Esophagus (tissue), 2 donors: Measurements from ENCODE around the gene CTBP2. TPM values are rescaled to one million over a fixed set of nuclear protein-coding genes. Genes with fewer than 3 reads are reported as not detected.

Source experiments
- H3K27ac ChIP-seq, 2 donors: one replicate each; pipeline ENCODE4 v1.5.1; 2013; ENCODE audit warnings: low read depth in 2 of 2, mild to moderate bottlenecking in 2 of 2, inconsistent platforms in 1 of 2, low read length in 1 of 2, moderate library complexity in 1 of 2
- H3K27me3 ChIP-seq, 2 donors: one replicate each; pipeline ENCODE4 v1.6.1; 2013; ENCODE audit warnings: low read length in 2 of 2, control low read depth in 1 of 2, mild to moderate bottlenecking in 1 of 2; ENCODE audit not compliant: insufficient read depth in 2 of 2, control insufficient read depth in 1 of 2
- H3K36me3 ChIP-seq, 2 donors: one replicate each; pipeline ENCODE4 v1.6.1; 2013; ENCODE audit warnings: low read length in 1 of 2; ENCODE audit not compliant: control insufficient read depth in 2 of 2, insufficient read depth in 2 of 2
- H3K4me1 ChIP-seq, 2 donors: one replicate each; pipeline ENCODE4 v1.6.1; 2013; ENCODE audit warnings: low read length in 1 of 2; ENCODE audit not compliant: control insufficient read depth in 2 of 2, insufficient read depth in 2 of 2
- H3K4me3 ChIP-seq, 2 donors: one replicate each; pipeline ENCODE4 v1.5.1; 2013; ENCODE audit warnings: low read length in 2 of 2, mild to moderate bottlenecking in 2 of 2, low read depth in 1 of 2, moderate library complexity in 1 of 2
- H3K9me3 ChIP-seq, 2 donors: one replicate each; pipeline ENCODE4 v1.6.1; 2013; ENCODE audit warnings: mild to moderate bottlenecking in 2 of 2, low read depth in 1 of 2, low read length in 1 of 2, moderate library complexity in 1 of 2; ENCODE audit not compliant: control insufficient read depth in 2 of 2, insufficient read depth in 1 of 2
- WGBS, 2 donors: extraction: QIAGEN DNeasy Blood & Tissue Kit; methylation state at CpG; one replicate each; pipeline ENCODE4 v1.1.7; 2013; 5-methylcytosine and 5-hydroxymethylcytosine counted together
- polyA plus RNA-seq, 2 donors: library from polyadenylated mRNA; stranded (reverse); fragments of 200-250 nt; gene quantifications; one replicate each; pipeline ENCODE4 v1.2.3, GENCODE V29; 2013
- donor health status: healthy with polysubstance abuse.
- donor health status: Bipolar disorder and iron deficiency.

The CTBP2 gene
- polyA plus RNA-seq, 2 donors, result 15.4 to 33.3 TPM

- Histone ChIP-seq H3K36me3 (peaks cover 0 to 21% of the 10 kb centered on the region in 2 donors), H3K4me1 (peaks cover 3 to 20% of the 10 kb centered on the region in 2 donors), H3K27ac (no peak overlapping the region), H3K9me3 (no peaks in the 10 kb centered on the region), H3K4me3 (no peak overlapping the region), H3K27me3 (no peaks in the 10 kb centered on the region)
- 78 to 79% methylated on average over 19 of the region's 19 CpGs for WGBS, 2 donors
Observed at GRCh38 chr10:125006921-125007426, 153.4 kb downstream of the CTBP2 start.

- peaks cover 3 to 23% of the 10 kb centered on the region in 2 donors for H3K4me1 ChIP-seq
- H3K4me3 ChIP-seq, result no peak overlapping the region
- no peaks in the 10 kb centered on the region for H3K27me3 ChIP-seq
- peaks cover 0 to 25% of the 10 kb centered on the region in 2 donors for H3K36me3 ChIP-seq
- H3K27ac ChIP-seq, result no peak overlapping the region
- 88% methylated on average over 9 of the region's 9 CpGs for WGBS, 2 donors
- H3K9me3 ChIP-seq, result no peaks in the 10 kb centered on the region
Observed at GRCh38 chr10:125006188-125006680, 154.1 kb downstream of the CTBP2 start.

- H3K4me1 ChIP-seq, result peaks cover 3 to 24% of the 10 kb centered on the region in 2 donors
- no peak overlapping the region for H3K4me3 ChIP-seq
- no peak overlapping the region for H3K27ac ChIP-seq
- H3K36me3 ChIP-seq, result peaks cover 0 to 31% of the 10 kb centered on the region in 2 donors
- no peaks in the 10 kb centered on the region for H3K27me3 ChIP-seq
- 91 to 93% methylated on average over 36 of the region's 36 CpGs for WGBS, 2 donors
- H3K9me3 ChIP-seq, result no peaks in the 10 kb centered on the region
Observed at GRCh38 chr10:125005312-125006187, 154.8 kb downstream of the CTBP2 start.

DNA sequence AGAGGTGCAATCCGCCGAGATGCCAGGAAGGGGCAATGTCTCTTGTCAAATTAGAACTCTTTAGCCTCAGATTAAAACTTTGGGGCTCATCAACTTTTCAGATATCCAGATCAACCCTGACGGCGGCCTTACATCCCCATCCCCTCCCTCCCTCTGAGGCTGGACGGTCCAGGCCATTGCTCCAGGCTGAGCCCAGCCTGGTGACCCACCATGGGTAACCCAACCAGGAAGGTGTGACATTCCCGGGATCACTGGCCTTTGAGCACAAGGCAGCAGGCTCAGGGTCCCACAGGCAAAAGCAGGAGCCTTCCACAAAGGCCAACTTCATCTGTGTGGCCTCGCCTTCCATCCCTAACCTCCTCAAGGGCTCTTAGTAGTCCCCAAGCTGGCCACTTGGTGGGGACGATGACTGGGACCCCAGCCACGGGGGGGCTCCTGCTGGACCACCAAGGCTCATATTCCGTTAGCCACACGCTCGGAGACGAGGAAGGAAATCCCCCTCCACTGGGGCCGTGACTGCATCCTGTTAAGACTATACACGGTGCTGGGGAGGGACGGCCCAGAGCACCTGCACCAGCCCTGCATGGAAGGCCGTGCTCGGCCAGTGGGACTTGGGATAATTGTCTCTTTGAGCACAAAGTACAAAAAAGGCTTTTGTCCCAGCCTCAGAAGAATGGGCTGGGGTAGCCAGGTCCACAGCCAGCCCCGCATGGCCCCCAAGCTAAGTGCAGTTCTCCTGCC, 155.6 kb downstream of the CTBP2 start:
- H3K4me1 ChIP-seq, result peaks cover 3 to 28% of the 10 kb centered on the region in 2 donors

DNA sequence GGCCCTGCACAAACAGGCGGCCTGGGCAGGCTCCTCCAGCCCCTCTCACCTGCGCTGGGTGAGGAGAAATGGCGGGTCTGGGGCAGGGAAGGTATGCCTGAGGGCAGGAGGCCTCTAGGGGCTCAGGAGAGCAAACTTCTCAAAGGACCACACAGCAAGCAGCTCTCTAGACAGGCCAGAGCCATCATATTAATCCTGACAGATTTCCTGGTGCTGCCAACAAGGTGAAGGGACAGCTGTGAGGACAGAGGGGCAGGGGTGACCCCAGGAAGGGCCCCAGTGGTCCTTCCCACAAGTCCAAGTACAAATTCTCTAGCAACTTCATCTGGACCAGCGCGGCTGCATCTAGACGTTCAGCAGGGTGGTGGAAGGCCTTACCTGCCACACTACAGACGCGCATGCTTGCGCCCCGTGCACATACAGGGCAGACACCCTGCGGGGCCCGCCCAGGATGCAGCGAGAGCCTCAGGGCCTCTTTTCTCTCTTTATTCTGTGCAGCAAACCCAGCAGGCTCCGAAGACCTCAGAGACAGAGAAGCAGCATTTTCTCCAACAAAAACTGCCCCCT, 156.4 kb downstream of the CTBP2 start:
- H3K4me3 ChIP-seq, result no peak overlapping the region
- no peaks in the 10 kb centered on the region for H3K27me3 ChIP-seq
- H3K36me3 ChIP-seq, result peaks cover 0 to 40% of the 10 kb centered on the region in 2 donors
- WGBS, 2 donors, result 89 to 90% methylated on average over 14 of the region's 14 CpGs
- H3K4me1 ChIP-seq, result peaks cover 3 to 24% of the 10 kb centered on the region in 2 donors
- no peaks in the 10 kb centered on the region for H3K9me3 ChIP-seq
- H3K27ac ChIP-seq, result no peak overlapping the region

More for the DNA sequence above, 155.6 kb downstream of the CTBP2 start:
- Histone ChIP-seq H3K4me3 (no peak overlapping the region), H3K27me3 (no peaks in the 10 kb centered on the region), H3K9me3 (no peaks in the 10 kb centered on the region), H3K27ac (no peak overlapping the region), H3K36me3 (peaks cover 0 to 39% of the 10 kb centered on the region in 2 donors)
- 87 to 90% methylated on average over 19 of the region's 19 CpGs for WGBS, 2 donors

DNA sequence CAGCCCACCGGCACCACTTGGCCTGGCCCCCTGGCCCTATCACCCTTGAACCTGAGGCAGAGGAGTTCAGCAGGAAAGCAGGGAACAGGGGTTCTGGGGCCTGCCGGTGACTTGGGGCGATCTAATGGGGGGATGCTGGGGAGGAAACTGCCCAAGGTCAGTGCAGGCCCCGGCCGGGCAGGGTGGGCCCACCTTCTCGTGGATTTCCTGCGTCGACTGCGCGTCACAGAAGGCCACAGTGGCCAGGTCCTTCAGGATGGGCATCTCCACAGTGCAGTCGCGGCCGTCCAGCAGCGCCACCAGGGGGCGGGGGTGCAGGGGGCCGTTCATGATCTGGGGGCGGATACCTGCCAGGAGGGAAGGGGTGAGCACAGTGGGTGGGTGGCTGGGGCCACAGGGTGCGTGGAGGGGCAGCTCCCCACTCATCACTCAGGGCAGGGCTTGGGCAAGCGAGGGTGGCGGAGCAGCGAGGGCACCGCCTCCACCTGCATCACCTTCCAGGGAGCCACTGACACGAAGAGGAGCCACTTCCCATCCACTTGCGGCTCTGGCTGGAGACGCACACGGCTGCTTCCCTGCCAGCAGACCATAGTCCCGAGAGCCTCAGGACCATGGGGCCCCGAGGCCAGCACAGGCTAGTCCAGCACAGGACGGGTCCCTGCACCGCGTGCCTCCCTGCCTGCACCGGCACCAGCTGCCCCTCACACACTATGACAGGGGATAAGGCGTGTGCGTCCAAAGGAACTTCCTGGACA, 157.0 kb downstream of the CTBP2 start:
- no peaks in the 10 kb centered on the region for H3K9me3 ChIP-seq
- WGBS, 2 donors, result 89 to 93% methylated on average over 34 of the region's 34 CpGs
- peaks cover 0 to 45% of the 10 kb centered on the region in 2 donors for H3K36me3 ChIP-seq
- H3K4me1 ChIP-seq, result peaks cover 2 to 22% of the 10 kb centered on the region in 2 donors
- no peaks in the 10 kb centered on the region for H3K27me3 ChIP-seq
- no peak overlapping the region for H3K27ac ChIP-seq
- H3K4me3 ChIP-seq, result no peak overlapping the region

DNA sequence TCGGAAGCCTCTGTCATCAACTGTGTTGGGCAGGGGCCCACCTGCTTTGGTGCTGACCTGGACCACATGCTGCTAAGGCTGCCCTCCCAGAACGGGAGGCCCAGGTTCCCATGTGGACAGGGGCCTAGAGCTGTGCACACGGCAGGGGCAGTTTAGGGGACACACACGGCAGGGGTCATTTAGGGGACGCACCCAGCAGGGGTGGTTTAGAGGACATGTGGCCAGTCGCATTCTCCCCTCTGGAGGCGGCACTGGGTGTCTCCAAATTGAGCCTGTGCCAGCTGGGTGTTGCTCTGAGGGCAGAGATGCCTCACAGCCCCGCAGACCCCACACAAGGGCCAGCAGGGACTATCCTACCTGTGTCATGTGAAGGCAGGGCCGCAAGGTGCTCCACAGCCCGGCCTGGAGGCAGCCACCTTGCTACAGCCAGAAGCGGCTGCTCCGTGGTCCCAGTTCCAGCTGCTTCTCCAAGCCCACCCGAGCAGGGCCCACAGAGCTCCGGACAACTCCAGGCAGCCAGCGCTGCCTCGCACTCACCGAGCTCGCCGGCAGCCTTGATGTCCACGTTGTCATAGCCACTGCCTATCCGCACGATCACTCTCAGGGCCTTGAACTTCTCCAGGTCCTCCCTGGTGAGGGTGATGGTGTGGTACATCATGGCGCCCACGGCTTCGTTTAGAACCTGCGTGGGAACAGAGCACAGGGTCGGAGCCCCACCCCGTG, 157.8 kb downstream of the CTBP2 start:
- Histone ChIP-seq H3K4me1 (peaks cover 0 to 17% of the 10 kb centered on the region in 2 donors), H3K36me3 (peaks cover 1 to 51% of the 10 kb centered on the region in 2 donors), H3K9me3 (no peaks in the 10 kb centered on the region), H3K27me3 (no peaks in the 10 kb centered on the region), H3K4me3 (no peak overlapping the region), H3K27ac (no peak overlapping the region)
- 88 to 89% methylated on average over 28 of the region's 28 CpGs for WGBS, 2 donors

DNA sequence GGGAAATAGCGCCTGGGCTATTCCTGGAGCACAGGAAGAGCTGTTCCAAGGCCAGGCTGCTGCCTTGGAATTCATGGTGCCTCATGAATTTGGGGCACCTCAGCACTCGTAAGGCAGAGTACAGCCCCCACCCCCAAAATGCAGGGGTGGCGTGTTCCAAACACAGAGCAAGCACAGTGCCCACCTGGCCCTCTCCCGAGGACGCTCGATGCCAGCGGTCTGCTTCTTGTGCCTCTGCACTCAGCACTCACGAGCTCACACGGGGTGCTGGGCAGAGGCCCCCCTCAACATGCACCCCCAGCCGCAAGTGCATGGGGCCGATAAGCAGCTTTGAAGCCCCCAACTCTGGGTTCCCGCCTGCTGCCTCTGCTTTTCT, 158.3 kb downstream of the CTBP2 start:
- no peak overlapping the region for H3K27ac ChIP-seq
- peaks cover 3 to 57% of the 10 kb centered on the region in 2 donors for H3K36me3 ChIP-seq
- peaks cover 0 to 17% of the 10 kb centered on the region in 2 donors for H3K4me1 ChIP-seq
- no peaks in the 10 kb centered on the region for H3K9me3 ChIP-seq
- no peaks in the 10 kb centered on the region for H3K27me3 ChIP-seq
- no peak overlapping the region for H3K4me3 ChIP-seq
- WGBS, 2 donors, result 82 to 83% methylated on average over 12 of the region's 12 CpGs
